Left forelimb (tissue), 1 donor: ENCODE data around the gene OR2AJ1.

ENCODE experiments used
- DNase-seq: peaks from one replicate; pipeline ENCODE4 v3.0.0-alpha.2; 2018; ENCODE audit warnings: low spot score

Gene OR2AJ1

GRCh38 chr1:247924868-247925267, at the start of gene OR2AJ1:
OR2AJ1 (plus strand) TSS chr1:247924889; CDS start chr1:247933769, 8,880 bp downstream.
- DNase-seq = no peak

- no peak for DNase-seq
Measured at GRCh38 chr1:247883346-247883745, 41.3 kb upstream of the OR2AJ1 start.

- no peak for DNase-seq
Measured at GRCh38 chr1:247884797-247885413, 39.8 kb upstream of the OR2AJ1 start.

- no peak for DNase-seq
Measured at GRCh38 chr1:247895163-247895637, 29.5 kb upstream of the OR2AJ1 start, which contains the start of gene OR2W3. OR2W3 (plus strand) TSS chr1:247895587; CDS start chr1:247895587, 0 bp downstream.

GRCh38 chr1:247895976-247896375, 28.7 kb upstream of the OR2AJ1 start:
- no peak for DNase-seq

GRCh38 chr1:247904122-247904521, 20.6 kb upstream of the OR2AJ1 start:
- DNase-seq = no peak

GRCh38 chr1:247905181-247905580, 19.5 kb upstream of the OR2AJ1 start:
- no peak for DNase-seq

- DNase-seq = no peak
Measured at GRCh38 chr1:247905910-247906503, 18.7 kb upstream of the OR2AJ1 start.

GRCh38 chr1:247906504-247907047, 18.1 kb upstream of the OR2AJ1 start:
- DNase-seq = no peak

GRCh38 chr1:247908766-247909165, 15.9 kb upstream of the OR2AJ1 start:
- DNase-seq = no peak

- DNase-seq = no peak
Measured at GRCh38 chr1:247913786-247914185, 10.9 kb upstream of the OR2AJ1 start.

- DNase-seq = no peak
Measured at GRCh38 chr1:247914941-247915662, 9.6 kb upstream of the OR2AJ1 start.

GRCh38 chr1:247919952-247920351, 4.7 kb upstream of the OR2AJ1 start, which contains the start of gene OR2T8:
OR2T8 (plus strand) TSS chr1:247920252; CDS start chr1:247921018, 766 bp downstream.
- DNase-seq = no peak

- DNase-seq = no peak
Measured at GRCh38 chr1:247923941-247924340, 748 bp upstream of the OR2AJ1 start.

GRCh38 chr1:247933989-247934388, 9.3 kb downstream of the OR2AJ1 start:
- DNase-seq = no peak

GRCh38 chr1:247935781-247936180, 11.1 kb downstream of the OR2AJ1 start:
- no peak for DNase-seq

- DNase-seq = no peak
Measured at GRCh38 chr1:247936415-247936814, 11.7 kb downstream of the OR2AJ1 start.

- peak; percentile 78 for DNase-seq
Measured at GRCh38 chr1:247936965-247937734, 12.5 kb downstream of the OR2AJ1 start.

- DNase-seq = no peak
Measured at GRCh38 chr1:247942624-247943023, 17.9 kb downstream of the OR2AJ1 start.

GRCh38 chr1:247948558-247948957, 23.9 kb downstream of the OR2AJ1 start, which contains the start of gene OR2L8:
OR2L8 (plus strand) TSS chr1:247948858; CDS start chr1:247948858, 0 bp downstream.
- no peak for DNase-seq

- DNase-seq = no peak
Measured at GRCh38 chr1:247953408-247953807, 28.7 kb downstream of the OR2AJ1 start.

- DNase-seq = no peak
Measured at GRCh38 chr1:247961791-247962190, 37.1 kb downstream of the OR2AJ1 start.
